GM18867 (cell line): ENCODE results near the gene PRC1.
"Not testable (repeated sequence)": the region's sequence is repeated elsewhere in the genome, so short reads cannot be mapped to it uniquely, and the experiment has no call there.

Source experiments
- ATAC-seq: cut with Tn5 transposase; IDR thresholded peaks from one replicate; pipeline ENCODE4 v1.9.1; 2021; ENCODE audit warnings: mild to moderate bottlenecking, moderate library complexity; ENCODE audit not compliant: unreplicated experiment

The PRC1 gene

GRCh38 chr15:90994417-90995311 is at the start of gene PRC1:
Gene PRC1 (minus strand): TSS chr15:90994535. CDS start chr15:90994417, 118 bp downstream.
- ATAC-seq, result peak; percentile 92

DNA sequence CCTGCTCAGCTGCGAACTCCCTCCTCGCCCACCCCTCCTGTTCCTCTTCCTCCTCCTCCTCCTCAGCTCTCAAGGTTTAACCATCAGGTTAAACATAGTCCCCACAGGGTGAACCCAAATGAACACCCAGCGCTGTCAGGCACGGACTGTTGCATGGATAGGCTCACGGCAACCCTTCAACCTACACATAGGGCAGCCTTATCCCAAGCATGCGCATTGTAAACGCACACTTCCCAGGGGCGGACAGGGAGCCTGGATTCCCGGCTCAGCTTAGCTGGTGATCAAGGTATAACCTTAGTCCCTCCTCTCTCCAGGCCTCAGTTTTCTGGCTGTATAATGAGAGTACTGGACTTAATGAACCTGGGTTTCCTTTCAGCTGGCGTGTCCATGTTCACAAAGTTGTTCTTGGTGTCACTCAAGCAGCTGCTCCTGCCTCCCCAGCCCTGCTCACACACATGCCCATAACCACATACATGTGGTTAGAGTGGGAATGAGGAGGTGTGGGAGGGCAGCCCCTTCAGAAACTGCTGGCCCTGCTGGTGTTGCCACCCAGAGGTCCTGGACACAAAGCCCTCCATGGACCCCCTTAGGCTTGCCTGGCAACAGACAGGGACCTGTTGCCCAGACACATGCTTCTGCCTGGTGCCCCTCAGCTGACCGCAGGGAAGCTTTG is 49.0 kb upstream of the PRC1 start:
- no peak for ATAC-seq

- ATAC-seq, result no peak
These were observed 46.5 kb upstream of the PRC1 start for GRCh38 chr15:91040856-91041255.

DNA sequence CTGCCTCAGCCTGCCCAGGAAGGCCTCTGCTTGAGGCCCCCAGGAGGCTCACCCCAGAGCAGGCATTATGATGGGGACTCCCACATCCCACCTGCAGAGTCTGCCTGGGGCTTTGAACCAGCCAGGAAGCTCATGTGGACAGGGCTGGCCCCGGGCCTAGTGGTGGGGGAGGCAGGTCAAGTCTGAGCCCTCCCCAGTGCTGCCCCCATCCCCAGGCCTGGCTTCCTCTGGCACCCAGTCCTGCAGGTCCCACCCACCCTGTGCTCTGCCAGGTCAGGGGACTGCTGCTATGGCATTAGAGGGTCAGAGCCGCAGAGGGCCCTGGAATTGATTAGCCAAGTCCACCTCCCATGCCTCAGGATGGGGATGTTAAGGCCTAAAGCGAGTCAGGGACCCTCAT is 45.7 kb upstream of the PRC1 start:
- ATAC-seq, result no peak

DNA sequence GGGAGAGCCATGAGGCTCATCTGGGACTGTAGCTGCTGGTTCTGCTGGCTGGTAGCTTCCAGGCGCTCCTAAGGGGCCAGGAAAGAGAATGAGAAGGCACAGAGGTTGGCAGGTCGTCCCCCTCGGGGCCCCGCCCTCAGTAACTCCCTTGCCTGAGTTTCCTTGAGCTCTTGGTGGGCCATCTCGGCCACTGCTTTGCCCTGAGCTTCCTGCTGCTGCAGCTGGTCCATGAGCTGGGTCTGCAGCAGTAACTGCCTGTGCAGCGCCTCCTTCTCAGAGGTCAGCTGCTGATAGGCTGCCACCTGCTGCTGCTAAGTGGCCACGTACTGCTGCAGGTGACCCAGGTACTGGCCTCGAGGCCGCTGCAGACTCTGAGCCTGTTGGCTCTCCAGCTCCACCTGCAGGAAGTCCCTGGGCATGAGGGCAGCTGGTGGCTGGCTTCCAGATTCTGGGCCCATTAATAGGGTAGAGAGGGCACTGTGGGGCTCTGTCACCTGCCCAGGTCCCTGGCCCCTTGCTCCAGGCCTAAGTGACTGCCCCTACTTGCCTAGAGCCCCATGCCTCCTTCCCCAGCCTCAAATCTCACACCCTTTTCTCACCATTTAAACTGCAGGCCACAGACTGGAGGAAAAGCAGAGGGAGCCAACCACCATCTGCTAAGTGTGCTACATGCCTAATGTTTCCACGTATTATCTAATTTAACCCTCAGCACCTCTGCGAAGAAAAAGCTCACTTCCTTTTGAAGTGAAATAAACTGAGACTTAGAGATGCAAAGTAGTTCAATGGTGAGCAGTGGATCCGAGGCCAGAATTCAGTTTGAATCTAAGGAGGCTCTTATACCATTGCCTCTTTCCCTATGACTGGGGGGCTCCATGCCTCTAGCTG is 38.8 kb upstream of the PRC1 start:
- ATAC-seq, result peak; percentile 50

DNA sequence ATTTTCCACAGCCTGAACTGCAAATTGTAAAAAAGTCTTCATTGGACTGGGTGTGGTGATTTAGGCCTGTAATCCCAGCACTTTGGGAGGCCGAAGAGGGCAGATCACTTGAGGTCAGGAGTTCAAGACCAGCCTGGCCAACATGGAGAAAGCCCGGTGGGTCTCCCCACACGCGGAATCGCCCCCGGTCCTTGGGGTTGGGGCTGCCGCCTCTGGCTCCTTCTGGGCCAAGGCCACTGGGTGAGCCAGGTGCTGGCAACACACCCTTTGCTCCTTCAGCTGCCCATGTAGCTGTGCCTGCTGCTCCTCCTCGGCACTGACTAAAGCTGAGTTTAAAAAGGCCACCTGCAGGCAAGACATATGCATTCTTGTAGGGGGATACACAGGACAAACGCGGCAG is 37.5 kb upstream of the PRC1 start:
- ATAC-seq, result no peak

DNA sequence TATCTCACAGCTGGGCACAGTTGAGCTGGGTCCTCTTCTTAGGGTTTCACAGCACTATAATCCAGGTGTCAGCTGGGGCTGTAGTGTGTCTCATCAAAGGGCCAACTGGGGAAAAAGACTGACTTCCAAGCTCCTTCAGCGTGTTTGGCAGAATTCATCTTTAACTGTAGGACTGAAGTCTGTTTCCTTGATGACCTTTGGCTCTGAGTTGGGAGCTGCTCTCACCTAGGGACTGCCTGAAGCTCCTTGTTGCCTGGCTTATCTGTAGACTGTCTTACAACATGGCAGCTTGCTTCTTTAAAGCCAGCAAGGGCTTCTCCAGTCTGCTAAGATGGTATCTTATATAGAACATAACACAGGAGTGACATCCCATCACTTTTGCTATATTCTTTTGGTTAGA is 33.3 kb upstream of the PRC1 start:
- no peak for ATAC-seq

DNA sequence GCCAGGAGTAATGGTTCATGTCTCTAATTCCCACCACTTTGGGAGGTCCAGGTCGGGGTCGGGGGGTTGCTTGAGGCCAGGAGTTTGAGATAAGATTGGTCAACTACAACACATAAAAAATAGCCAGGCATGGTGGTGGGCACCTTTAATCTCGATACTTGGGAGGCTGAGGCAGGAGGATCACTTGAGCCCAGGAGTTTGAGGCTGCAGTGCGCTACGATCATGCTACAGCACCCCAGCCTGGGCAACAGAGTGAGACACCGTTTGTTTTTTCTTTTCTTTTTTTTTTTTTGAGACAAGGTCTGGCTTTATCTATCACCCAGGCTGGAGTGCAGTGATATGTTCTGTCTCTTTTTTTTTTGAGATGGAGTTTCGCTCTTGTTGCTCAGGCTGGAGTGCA is 29.4 kb upstream of the PRC1 start:
- no peak for ATAC-seq

GRCh38 chr15:91022832-91023129 is 28.4 kb upstream of the PRC1 start:
- no peak for ATAC-seq

GRCh38 chr15:91022075-91022831 is 27.9 kb upstream of the PRC1 start, which contains the start of gene VPS33B:
Gene VPS33B (minus strand): TSS chr15:91022594. CDS start chr15:91022249, 345 bp downstream.
- peak; percentile 65 for ATAC-seq

DNA sequence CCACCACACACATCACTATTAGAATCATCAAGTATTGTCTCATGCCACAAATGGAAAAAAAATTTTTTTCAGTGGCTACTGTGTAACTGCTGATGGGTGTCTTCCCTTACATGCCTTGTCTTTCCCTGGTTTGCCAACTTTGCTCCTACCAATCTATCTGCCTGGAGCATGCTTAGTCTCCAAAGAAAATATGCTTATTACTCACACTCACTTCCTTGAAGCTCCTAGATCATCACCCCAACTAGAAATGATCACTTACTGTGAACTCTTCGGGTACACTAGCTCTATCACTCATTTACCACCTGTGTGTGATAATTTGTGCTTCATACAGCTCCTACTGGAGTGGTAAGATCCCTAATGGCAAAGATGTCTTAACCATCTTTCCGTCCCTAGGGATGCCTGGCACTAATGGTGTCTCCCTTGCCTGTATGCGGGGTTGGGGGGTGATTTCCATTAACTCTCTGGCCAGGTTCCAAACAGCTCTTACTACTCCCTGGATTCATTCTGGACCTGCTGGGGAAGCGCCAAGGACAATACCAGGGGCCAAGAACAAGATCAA is 27.3 kb upstream of the PRC1 start:
- no peak for ATAC-seq

DNA sequence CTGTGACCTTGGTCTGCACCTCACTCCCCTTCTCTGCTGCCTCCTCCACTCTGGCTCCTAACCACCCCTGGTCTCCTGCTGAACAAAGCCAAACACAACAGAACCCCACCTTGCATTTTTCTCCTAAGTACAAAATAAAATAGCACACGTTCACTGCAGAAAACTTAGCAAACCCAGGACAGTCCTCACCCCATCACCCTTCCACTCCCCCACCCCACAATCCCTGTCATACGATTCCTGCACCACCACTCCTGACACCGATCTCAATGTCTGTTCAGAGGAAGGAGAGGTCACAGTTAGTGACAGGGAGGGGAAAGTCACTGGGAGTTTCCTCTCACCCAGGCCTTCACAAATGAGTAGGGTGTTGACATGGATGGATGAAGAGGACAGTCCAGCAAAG is 23.8 kb upstream of the PRC1 start:
- no peak for ATAC-seq

- no peak for ATAC-seq
These were observed 23.4 kb upstream of the PRC1 start for GRCh38 chr15:91017716-91018115.

GRCh38 chr15:91013701-91014100 is 19.4 kb upstream of the PRC1 start:
- ATAC-seq, result not testable (repeated sequence)

DNA sequence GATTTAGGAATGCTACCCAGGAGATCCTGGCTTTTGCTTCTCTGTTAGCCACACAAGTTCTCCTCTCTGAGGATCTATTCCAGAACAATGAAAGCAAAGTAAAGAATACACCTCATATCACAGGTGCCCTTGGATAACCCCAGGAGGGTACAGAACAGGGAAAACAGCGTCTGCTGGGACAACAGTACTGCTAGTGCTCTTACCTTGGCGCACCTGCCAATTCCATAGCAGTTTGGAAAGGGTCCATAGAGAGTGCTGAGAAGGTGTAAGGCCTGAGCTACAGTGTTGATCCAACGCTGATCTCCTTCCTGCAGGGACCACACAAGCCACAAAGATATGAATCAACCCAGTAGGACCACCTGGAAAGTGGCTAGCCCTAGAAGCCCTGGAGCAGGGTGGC is 12.9 kb upstream of the PRC1 start:
- no peak for ATAC-seq

DNA sequence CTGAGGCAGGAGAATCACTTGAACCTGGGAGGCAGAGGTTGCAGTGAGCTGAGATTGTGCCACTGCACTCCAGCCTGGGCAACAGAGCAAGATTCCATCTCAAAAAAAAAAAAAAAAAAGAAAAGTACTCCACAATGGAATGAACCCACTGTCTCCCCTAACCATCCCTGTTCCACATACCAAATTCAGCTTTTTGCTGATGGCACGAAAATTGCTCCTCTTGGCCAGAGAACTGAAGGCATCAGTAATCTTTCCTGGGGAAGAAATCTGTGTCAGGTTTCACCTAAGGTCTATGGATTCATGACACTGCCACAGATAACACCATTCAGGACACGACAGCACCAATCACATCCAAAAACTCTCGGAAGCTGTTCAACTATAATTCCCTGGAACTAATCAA is 6.9 kb upstream of the PRC1 start:
- ATAC-seq, result no peak

- no peak for ATAC-seq
These were observed 4.4 kb upstream of the PRC1 start for GRCh38 chr15:90998737-90999136.

DNA sequence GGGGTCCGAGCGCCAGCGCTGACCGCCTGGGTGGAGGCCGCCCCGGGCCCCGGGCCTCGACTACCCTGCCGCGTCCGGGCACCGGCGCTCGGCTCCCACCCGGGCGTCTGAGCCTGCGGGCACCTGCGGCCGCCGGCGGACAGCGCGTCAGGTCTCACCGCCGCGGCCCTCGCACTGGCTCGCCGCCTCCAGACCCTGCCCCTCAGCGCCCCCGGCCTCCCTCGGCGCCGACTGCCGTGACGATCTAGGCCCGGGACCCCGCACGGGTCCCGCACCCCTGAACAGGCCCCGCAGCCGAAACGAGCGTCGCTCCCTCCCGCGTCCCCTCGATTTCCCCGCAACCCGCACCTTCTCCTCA is 297 bp downstream of the PRC1 start:
- peak; percentile 21 for ATAC-seq

- no peak for ATAC-seq
These were observed 2.6 kb downstream of the PRC1 start for GRCh38 chr15:90991587-90992285.

DNA sequence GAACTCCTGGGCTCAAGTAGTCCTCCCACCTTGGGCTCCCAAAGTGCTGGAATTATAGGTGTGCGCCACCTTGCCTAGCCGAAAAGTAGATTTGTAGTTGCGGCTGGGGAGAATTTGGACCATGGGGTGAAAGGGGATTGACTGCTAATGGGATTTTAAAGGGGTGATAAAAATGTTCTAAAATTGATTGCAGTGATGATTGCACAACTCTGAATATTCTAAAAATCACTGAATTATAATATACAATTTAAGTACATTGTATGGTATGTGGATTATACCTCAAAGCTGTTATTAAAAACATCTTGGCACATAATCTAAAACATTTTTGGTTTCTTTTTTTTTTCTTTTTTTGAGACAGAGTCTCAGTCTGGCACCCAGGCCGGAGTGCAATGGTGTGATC is 3.9 kb downstream of the PRC1 start:
- no peak for ATAC-seq
